GM21360 (cell line): Measurements from ENCODE around the gene LIN7A.
A peak's percentile ranks its signal among the peaks of the same experiment; 100 is the strongest.
"Not testable (repeated sequence)": the region's sequence is repeated elsewhere in the genome, so short reads cannot be mapped to it uniquely, and the experiment has no call there.

Source experiments
- ATAC-seq: cut with Tn5 transposase; IDR thresholded peaks from one replicate; pipeline ENCODE4 v1.9.1; 2021; ENCODE audit warnings: mild to moderate bottlenecking, moderate library complexity; ENCODE audit not compliant: unreplicated experiment

The LIN7A gene

DNA sequence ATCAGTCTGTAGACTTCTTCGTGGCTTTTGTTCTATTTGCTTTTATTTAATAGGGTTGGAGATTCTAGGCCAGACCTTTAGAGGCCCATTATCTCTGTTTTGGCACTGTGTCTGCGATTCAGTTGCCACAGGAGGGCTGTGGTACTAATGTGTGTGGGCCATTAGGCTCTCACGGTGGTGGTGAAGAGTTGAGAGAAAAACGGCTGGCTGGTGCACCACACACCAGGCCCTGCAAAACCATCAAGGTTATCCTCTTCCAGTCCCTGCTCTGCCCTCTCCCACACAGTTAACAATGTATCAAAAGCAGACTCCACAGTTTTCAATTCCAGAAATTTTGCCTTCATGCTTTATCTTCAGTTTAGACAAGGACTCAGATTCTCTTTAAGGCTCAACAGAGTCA lies 123.3 kb downstream of the LIN7A start:
- ATAC-seq: no peak

DNA sequence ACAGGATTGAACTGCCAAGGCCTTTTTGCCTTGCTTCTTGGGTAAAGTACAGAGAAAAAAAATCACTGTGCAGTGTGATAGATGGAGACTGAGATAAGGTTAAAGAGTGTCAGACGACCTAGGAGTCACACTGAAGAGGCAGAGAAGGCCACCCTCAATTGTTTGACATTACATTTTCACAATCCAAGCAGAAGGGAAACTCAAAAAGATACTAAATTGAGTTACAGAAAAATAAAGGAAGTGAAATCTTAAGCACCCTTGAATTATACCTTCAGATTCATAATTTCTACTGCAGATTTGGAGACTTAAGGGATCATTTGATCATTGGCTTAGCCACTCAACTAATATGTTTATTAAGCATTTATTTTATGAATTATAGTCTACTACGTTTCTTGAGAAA lies 123.9 kb downstream of the LIN7A start:
- ATAC-seq: peak; percentile 49

DNA sequence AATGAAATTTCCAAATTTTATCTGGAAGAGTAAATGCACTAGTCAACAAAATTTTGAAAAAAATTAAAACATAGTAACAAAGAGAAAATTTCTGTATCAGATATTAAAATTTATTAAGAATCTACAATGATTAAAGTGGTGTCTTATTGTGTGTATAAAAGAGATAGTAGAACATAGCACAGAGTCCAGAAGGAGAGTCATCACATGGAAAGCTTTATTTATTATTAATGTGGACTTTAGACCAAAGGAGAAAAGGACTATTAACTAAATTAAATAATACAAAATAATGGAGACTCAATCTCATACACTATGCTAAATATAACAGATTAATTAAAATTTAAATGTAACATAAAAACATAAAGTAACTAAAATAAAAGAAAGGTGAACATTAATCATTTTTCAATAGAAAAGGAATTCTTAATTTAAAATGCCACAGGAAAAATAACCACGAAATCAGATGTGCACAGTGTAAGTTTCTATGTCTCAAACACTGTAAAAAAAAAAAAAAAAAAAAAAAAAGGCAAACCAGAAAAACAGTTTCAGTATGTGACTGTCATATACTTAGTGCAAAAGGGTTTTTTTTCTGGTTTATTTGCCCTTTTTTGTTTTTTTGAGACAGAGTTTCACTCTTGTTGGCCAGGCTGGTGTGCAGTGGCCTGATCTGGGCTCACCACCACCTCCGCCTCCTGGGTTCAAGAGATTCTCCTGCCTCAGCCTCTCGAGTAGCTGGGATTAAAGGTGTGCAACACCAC lies 125.6 kb downstream of the LIN7A start:
- ATAC-seq: no peak

DNA sequence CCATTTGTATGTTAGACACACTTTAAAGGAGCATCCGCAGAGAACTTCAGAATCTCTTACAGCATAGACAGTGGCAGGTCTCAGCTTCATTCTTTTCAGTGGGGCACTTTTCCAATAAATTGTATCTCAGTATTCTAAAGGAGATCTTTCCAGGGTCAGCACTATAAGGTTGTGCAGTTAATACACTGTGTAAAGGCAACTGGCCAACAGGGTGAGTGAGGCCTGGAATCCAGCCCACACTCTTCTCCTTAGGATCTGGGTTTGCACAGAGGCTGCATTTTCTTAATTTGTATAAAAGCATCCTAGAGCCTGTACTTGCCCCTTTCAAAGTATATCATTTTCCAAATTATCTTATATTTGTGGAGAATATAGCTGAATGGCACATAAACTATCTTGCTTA lies 126.9 kb downstream of the LIN7A start:
- ATAC-seq: no peak

DNA sequence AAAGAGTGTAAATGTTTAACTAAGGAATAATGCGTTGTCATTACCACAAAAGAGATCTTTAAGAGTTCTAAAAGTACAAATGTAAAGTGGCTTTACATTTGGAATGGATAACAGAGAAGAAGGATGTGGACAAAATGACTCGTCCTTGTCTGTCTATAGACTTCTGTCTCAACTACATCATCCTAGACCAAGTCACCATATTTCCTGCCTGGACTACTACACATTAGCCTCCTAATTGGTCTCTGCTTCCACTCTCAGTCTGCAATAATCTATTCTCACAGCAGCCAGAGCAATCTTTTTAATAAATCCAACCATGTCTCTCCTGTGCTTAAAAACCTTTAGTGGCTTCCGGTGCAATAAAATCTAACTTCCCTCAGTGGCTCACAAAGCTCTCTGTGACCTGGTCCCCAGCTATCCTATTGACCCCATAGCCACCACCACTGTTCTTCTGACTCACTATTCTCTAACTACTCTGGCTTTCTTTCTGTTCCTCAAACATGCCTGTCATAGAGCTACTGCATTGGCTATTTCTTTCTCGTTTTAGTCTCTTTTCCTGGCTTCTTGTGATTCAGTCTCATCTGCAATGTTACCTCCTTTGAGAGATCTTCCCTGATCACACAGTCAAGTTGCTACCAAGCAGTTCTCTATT lies 130.0 kb downstream of the LIN7A start:
- ATAC-seq: peak; percentile 80

DNA sequence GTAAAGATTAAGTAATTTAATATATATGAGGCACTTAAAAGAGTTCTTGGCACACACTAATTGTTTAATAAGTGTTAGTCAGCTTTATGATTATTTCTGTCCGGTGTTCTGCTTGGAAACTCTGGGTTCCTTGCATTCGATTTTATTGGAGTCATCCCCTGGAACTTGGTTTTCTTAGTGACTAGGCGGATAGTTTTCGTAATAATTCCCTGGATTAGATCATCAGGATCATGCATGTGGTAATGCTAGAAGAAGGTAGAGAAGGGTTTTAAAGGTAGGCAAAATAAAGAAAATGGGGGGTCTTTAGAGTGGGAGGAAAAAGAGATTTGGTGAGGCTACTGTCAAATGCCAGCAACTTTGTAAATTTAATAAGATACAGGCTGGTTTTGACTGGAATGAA lies 132.6 kb downstream of the LIN7A start:
- no peak for ATAC-seq

DNA sequence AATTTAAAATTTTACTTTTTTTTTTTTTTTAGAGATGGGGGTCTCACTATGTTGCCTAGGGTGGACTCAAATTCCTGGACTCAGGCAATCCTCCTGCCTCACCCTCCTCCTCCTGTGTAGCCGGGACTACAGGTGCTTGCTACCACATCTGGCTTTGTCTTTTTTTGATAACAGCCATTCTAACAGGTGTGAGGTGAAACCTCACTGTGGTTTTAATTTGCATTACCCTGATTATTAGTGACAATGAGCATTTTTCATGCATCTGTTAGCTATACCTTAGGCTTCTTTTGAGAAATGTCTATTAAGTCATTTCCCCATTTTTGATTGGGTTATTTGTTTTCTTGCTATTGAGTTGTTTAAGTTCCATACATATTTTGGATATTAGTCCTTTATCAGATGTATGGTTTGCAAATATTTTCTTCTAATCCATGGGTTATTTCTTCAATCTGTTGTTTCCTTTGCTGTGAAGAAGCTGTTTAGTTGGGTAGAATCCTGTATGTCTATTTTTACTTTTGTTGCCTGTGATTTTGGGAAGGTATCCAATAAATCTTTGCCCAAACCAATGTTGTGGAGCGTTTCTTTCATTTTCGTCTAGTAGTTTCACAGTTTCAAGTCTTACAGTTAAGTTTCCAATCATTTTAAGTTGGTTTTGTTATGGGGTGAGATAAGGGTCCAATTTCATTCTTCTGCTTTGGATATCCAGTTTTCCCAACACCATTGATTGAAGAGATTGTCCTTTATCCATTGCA lies 134.9 kb downstream of the LIN7A start:
- peak; percentile 78 for ATAC-seq

DNA sequence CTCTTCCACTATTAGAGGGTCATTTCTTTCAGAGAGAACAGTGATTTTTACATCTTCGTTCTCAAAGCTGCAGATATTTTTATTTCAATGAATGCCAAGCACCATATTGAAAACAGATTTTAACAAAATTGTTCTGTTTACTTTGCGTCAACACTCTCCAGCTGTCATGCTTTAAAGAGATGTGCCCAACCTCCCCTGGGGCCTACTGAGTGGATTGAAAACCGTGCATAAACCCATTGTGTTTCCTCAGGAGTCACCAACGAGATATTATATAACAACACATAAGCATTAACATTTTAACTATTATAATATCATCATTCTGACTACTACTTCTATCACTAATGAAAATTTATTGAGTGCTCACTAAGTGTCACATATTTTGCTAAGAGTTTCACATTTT lies 139.5 kb downstream of the LIN7A start:
- no peak for ATAC-seq

DNA sequence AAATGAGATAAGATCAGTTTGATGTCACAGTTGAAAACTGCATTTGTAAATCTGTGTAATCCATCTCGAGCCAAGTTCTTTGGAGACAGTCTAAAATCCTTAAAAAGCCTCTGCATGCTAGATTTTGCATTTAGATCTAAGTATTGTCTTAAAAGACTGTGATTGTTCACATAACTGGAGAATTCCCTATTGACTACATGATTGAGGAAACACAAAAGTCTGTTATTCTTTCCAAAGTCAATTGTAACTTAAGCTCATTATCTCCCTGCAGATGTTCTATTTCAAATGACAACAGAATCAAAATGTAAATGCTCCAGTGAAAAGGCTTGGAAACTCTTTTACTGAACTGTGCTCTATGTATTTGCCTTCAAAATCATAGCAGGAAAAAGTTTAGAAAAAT lies 143.2 kb downstream of the LIN7A start:
- no peak for ATAC-seq

DNA sequence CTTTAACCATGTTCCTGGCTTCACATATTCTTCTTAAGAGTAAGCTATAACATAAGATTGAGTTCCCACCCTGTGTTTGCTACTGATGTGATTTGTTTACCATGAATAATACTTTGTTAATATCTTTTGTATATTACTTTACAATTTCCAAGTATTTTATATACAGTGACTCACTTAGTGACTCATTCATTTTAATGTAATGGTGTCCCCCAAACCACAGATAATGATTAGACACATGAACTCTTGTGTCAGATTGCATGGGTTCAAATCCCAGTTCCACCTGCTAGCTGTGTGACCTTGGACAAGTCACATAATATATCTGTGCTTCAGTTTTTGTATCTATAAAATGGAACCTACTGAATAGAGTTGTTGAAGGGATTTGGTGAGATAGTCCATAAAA lies 144.9 kb downstream of the LIN7A start:
- no peak for ATAC-seq

DNA sequence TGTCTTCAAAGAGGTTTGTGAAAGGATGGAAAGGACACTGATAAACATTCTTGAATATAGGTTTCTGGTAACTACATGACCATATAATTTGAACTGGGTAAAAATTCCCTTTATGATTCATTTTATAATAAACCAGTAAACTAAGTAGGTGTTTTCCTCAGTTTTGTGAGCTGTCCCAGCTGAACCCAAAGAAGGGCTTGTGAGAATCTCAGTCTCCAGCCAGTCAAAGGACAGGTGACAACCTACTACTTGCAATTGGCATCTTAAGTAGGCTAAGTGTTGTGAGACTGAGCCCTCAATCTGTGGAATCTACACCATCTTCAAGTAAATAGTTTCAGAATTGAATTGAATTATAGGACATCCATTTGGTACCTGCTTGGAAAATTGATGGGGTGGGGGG lies 145.9 kb downstream of the LIN7A start:
- ATAC-seq: no peak

DNA sequence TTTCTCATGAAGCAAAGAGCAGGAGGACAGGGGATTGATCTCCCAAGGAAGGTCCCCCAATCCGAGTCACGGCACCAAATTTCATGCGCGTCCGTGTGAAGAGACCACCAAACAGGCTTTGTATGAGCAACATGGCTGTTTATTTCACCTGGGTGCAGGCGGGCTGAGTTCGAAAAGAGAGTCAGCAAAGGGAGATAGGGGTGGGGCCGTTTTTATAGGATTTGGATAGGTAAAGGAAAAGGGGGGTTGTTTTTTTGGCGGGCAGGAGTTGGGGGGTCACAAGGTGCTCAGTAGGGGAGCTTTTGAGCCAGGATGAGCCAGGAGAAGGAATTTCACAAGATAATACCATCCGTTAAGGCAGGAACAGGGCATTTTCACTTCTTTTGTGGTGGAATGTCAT lies 149.3 kb downstream of the LIN7A start:
- not testable (repeated sequence) for ATAC-seq

DNA sequence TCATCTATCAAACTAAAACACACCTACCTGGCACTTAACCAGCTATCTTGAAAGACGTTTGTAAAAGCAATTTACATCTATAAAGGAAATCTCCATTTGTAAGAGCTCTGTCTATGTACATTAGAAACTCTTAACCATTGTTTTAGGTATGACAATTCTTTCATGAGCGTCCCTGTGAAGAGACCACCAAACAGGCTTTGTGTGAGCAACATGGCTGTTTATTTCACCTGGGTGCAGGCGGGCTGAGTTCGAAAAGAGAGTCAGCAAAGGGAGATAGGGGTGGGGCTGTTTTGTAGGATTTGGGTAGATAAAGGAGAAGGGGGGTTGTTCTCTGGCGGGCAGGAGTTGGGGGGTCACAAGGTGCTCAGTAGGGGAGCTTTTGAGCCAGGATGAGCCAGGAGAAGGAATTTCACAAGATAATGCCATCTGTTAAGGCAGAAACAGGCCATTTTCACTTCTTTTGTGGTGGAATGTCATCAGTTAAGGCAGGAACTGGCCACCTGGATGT lies 154.7 kb downstream of the LIN7A start:
- not testable (repeated sequence) for ATAC-seq

DNA sequence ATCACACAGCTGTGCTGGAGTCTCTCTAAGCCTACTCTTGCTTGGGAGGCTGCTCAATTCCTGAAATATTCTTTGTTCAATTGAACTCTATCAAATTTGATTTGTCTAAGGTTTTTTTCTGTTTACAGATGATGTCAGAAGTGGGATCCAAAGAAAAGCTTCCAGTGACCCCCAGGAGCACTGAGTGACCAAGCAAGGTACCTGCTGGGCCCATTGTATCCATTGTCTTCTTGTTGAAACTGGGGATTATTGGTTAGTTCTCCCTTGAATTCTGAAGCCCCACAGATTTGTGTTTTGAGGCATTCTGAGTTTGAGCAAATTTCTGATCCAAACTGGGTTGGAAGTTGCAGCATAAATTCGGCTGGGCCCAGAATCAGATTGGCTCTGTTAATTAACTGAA lies 156.4 kb downstream of the LIN7A start:
- no peak for ATAC-seq

DNA sequence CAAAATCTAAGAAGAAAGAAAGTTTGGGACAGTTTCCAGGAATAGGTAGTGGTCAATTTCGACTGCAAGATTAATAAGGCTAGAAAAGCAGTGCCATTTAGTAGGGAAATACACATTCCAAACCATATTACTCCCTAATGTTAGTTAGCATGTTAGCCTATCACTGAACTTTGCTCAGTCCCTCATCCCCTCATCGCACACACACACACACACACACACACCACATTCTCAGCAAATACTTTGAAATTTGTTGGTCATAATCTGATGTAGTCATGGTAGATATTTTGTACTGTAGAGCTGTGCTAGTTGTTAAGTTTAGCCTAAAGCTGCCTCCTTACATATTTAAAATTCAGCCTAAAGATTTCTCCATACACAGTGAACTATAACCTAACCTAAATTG lies 157.0 kb downstream of the LIN7A start:
- no peak for ATAC-seq

DNA sequence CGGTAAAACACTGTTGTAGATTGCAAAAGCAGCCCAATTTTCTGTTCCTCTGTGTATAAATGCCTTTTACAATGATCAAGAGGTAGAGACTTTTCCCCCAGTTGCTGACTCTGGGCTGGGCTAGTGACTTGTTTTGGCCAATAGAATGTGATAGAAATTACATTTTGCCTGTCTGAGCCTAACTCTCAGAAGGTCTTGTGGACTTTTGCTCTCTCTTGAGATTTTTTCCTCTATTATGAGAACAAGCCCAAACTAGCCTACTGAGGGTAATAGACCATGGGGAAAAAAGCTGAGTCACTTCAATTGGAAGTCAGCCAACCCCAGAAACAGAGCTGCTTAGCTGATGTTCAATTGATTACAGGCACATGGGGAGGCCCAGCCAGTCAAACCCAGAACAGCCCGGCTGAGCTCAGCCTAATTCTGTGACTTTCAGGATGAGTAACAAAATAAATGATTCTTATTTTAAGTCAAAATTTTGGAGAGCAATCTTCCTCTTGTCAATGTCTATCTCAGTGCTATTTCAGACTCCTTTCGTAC lies 159.7 kb downstream of the LIN7A start:
- ATAC-seq: peak; percentile 98

DNA sequence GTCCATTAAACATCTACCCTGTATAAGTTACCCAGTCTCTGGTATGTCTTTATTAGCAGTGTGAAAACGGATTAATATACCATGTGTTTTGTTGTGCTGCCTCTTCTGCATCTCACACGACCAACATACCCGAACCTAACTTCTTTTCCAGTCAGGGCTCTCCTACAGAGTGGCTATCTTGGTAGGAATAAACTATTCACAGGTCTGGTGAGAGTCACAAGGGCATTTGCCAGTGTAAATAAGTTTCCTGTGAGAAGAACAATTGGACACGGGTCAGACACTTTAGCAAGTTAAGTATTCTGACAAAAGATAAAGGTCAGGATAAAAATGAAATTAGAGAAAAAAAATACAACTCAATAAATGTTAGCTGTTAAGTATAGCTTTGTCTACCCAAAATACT lies 160.1 kb downstream of the LIN7A start:
- ATAC-seq: no peak

DNA sequence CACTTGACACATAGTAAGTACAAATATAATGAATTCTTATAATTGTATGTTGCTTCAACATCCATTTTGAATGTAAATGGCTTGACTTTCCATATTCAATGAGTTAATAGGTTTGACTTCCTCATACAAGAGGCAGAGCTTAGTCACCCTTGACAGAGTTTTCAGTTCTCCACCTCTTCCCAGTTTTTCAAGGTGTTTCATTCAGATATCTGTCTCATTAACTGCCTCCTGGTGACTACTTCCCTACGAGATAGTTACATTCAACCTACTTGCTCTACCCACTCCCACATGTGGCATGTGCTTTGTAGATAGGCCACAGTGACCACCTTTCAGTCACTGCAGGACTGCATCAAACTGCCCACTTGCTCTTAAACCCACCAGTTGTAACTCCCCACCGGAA lies 161.0 kb downstream of the LIN7A start:
- no peak for ATAC-seq

DNA sequence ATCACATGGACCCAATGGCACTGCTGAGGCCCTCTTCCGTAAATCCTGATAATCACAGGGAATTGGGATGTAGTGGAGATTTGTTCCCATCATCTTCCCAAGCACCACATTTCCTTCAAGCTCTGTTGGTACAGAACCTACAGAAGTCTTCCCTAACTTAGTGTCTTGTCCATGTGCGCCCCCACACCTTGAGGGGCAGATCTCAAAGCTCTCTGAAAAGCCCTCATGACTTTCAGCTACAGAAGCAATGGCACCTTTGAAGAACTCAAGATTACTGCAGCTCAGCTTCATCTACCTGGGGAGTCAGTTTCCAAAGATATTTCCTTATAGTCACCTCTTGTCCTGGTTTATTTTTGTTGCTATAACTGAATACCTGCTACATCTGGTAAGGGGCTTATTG lies 166.8 kb downstream of the LIN7A start:
- ATAC-seq: no peak

DNA sequence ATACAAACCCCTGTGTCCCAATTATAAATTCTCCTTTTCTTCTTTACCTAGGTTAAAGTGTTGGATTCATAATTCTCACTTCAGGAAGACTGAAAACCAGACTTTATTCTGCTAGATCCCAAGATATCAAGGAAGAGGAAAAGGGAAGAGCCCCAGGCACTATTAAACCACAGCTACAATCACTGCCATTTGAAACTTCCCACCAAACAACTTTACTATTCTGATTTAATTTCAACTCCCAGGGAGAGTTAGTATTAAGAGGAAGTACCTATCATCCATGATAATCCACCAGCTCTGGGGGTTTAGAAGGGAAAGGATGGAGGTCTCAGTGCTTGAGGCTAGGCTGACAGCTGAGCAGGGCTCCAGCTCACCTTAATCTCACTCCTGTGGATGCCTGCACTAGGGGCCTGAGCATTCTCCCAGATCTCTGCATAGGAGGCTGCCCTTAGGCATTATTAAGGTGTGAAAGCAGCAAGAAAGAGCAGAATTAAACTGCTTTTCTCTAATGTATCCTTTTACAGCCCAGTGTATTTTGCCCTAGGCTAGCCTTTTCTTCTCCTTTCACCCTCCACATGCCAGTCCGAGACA lies 168.1 kb downstream of the LIN7A start:
- ATAC-seq: no peak

DNA sequence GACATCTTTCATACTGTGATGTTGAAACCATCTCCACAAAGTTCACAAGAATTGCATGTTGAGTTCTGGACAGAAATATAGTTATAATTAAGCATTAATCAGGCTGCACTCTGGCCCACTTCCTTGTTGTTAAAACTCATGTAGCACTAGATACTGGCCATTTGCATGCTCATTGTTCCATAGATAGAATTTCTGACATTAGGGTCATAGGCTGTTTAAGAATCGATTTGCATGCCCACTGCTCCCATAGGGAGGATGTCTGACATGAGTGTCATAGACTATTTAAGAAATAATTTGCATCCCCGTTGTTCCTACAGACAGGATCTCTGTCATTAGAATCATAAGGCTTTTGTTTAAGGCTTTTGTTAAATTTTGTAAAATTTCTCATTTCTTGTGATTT lies 170.8 kb downstream of the LIN7A start:
- peak; percentile 89 for ATAC-seq
